ENCODE data around the gene CCDC159. TPM values are rescaled to one million over a fixed set of nuclear protein-coding genes. Genes with fewer than 3 reads are reported as not detected.

CCDC159 gene
- total RNA-seq, 1 donor from 2014 or later, result 21.6 TPM

GRCh38 chr19:11364296-11364904 is 18.1 kb downstream of the CCDC159 start:
- Histone ChIP-seq H3K4me3 (ENCODE audit: low read depth, low read length) (no peak overlapping the region), H3K27me3 (ENCODE audit: control insufficient read depth, insufficient read depth, low read length) (no peaks in the 10 kb centered on the region), H3K36me3 (ENCODE audit: control insufficient read depth, insufficient read depth, low read length) (no peaks in the 10 kb centered on the region)
- TF ChIP-seq CTCF (IDR thresholded peaks at IDR 0.05; ENCODE audit: insufficient read depth, low read length, poor library complexity, severe bottlenecking), result no peak
- DNase-seq (ENCODE audit: low read depth), result no peak

GRCh38 chr19:11364935-11365334 is 18.6 kb downstream of the CCDC159 start:
- H3K4me3 ChIP-seq (ENCODE audit: low read depth, low read length), result no peak overlapping the region
- DNase-seq (ENCODE audit: low read depth), result no peak
- no peaks in the 10 kb centered on the region for H3K27me3 ChIP-seq (ENCODE audit: control insufficient read depth, insufficient read depth, low read length)
- no peaks in the 10 kb centered on the region for H3K36me3 ChIP-seq (ENCODE audit: control insufficient read depth, insufficient read depth, low read length)
- TF ChIP-seq CTCF (IDR thresholded peaks at IDR 0.05; ENCODE audit: insufficient read depth, low read length, poor library complexity, severe bottlenecking), result no peak

- H3K36me3 ChIP-seq (ENCODE audit: control insufficient read depth, insufficient read depth, low read length), result no peaks in the 10 kb centered on the region
- H3K4me3 ChIP-seq (ENCODE audit: low read depth, low read length), result no peak overlapping the region
- TF ChIP-seq CTCF (IDR thresholded peaks at IDR 0.05; ENCODE audit: insufficient read depth, low read length, poor library complexity, severe bottlenecking), result no peak
- no peak for DNase-seq (ENCODE audit: low read depth)
- H3K27me3 ChIP-seq (ENCODE audit: control insufficient read depth, insufficient read depth, low read length), result no peaks in the 10 kb centered on the region
Measured at GRCh38 chr19:11365557-11366117, 19.3 kb downstream of the CCDC159 start.

GRCh38 chr19:11367528-11367927 is 21.2 kb downstream of the CCDC159 start:
- Histone ChIP-seq H3K4me3 (ENCODE audit: low read depth, low read length) (no peak overlapping the region), H3K27me3 (ENCODE audit: control insufficient read depth, insufficient read depth, low read length) (no peaks in the 10 kb centered on the region), H3K36me3 (ENCODE audit: control insufficient read depth, insufficient read depth, low read length) (no peaks in the 10 kb centered on the region)
- no peak for TF ChIP-seq CTCF (IDR thresholded peaks at IDR 0.05; ENCODE audit: insufficient read depth, low read length, poor library complexity, severe bottlenecking)
- DNase-seq (ENCODE audit: low read depth), result no peak

GRCh38 chr19:11370744-11371143 is 24.4 kb downstream of the CCDC159 start:
- no peak for TF ChIP-seq CTCF (IDR thresholded peaks at IDR 0.05; ENCODE audit: insufficient read depth, low read length, poor library complexity, severe bottlenecking)
- Histone ChIP-seq H3K36me3 (ENCODE audit: control insufficient read depth, insufficient read depth, low read length) (no peaks in the 10 kb centered on the region), H3K4me3 (ENCODE audit: low read depth, low read length) (no peak overlapping the region), H3K27me3 (ENCODE audit: control insufficient read depth, insufficient read depth, low read length) (no peaks in the 10 kb centered on the region)
- no peak for DNase-seq (ENCODE audit: low read depth)
